ENCODE measurements around the gene GPR17. TPM values are rescaled to one million over a fixed set of nuclear protein-coding genes. Genes with fewer than 3 reads are reported as not detected.

Gene GPR17
- total and polyA plus RNA-seq, 2 donors (not counting 1 experiment from before 2014, with no cell fraction given): not detected

DNA sequence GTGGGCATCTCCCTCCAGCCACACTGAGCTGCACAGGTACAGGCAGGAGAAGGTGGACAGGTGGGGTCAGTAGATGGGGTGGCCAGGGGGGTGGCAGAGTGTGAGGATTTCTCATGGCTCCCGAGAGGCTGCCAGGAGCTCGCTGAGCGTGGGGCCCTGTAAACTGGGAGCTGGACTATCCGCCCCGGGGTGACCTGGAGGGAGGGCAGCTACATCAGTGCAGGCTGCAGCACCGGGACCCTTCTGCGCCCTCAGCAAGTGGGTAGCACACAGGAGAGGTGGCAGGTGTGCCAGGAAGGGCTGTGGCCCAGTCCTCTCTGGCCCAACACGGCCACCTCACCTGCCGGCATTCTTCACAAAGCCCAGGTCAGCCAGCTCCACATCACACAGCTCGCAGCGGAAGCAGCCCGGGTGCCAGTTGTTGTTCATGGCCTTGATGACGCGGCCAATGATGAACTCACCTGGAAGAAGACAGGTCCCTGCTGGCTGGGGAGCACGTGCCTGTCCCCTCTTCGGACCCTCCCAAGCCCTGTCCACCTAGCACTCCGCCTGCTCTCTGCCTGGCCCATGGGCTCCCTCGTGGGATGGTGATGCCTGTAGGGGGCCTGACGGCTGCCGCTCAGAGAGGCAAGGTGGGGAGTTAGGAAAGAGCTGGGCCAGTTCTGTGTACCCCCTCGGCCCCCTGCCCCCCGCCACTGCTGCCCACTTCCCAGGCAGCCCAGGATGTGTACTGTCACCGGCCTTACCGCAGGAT, 8.3 kb downstream of the GPR17 start:
- Histone ChIP-seq H3K27ac (ENCODE audit: insufficient read depth, low read length) (no peak overlapping the region), H4K20me1 (ENCODE audit: control insufficient read depth, extremely low read depth, insufficient read depth, low read length) (no peaks in the 10 kb centered on the region), H3K4me2 (ENCODE audit: extremely low read depth, insufficient read depth, low read length) (no peak overlapping the region), H3K79me2 (ENCODE audit: control insufficient read depth, insufficient read depth, low read length) (no peaks in the 10 kb centered on the region), H3K4me3 (replicated peaks in 1 of 4; ENCODE audit: control extremely low read depth in 1 of 4, insufficient read depth in 1 of 4, low read depth in 3 of 4, low read length in 4 of 4) (no peak overlapping the region), H3K4me1 (ENCODE audit: control insufficient read depth, extremely low read depth, insufficient read depth, low read length) (peaks cover 2% of the 10 kb centered on the region), H2AFZ (ENCODE audit: low read length) (no peak overlapping the region), H3K36me3 (ENCODE audit: control insufficient read depth, insufficient read depth, low read length) (no peaks in the 10 kb centered on the region), H3K9me3 (ENCODE audit: control insufficient read depth, insufficient read depth, low read depth, low read length) (no peaks in the 10 kb centered on the region), H3K9ac (ENCODE audit: insufficient read depth, low read length) (no peak overlapping the region), H3K27me3 (ENCODE audit: control insufficient read depth, insufficient read depth, low read length) (no peaks in the 10 kb centered on the region)
- DNase-seq (ENCODE audit: low read depth in 2 of 2): no peak
- no peak for TF ChIP-seq EZH2 (IDR thresholded peaks at IDR 0.05; ENCODE audit: low read length, missing control alignments)
- no peak for TF ChIP-seq CTCF (conservative IDR thresholded peaks at IDR 0.05 in 1 of 2, IDR thresholded peaks at IDR 0.05 in 1 of 2; ENCODE audit: low read depth in 1 of 2, low read length in 2 of 2)

GRCh38 chr2:127654838-127655175, 8.9 kb downstream of the GPR17 start:
- Histone ChIP-seq H2AFZ (ENCODE audit: low read length) (no peak overlapping the region), H4K20me1 (ENCODE audit: control insufficient read depth, extremely low read depth, insufficient read depth, low read length) (no peaks in the 10 kb centered on the region), H3K4me3 (replicated peaks in 1 of 4; ENCODE audit: control extremely low read depth in 1 of 4, insufficient read depth in 1 of 4, low read depth in 3 of 4, low read length in 4 of 4) (no peak overlapping the region), H3K27me3 (ENCODE audit: control insufficient read depth, insufficient read depth, low read length) (no peaks in the 10 kb centered on the region), H3K9ac (ENCODE audit: insufficient read depth, low read length) (no peak overlapping the region), H3K79me2 (ENCODE audit: control insufficient read depth, insufficient read depth, low read length) (no peaks in the 10 kb centered on the region), H3K4me1 (ENCODE audit: control insufficient read depth, extremely low read depth, insufficient read depth, low read length) (no peaks in the 10 kb centered on the region), H3K9me3 (ENCODE audit: control insufficient read depth, insufficient read depth, low read depth, low read length) (no peaks in the 10 kb centered on the region), H3K27ac (ENCODE audit: insufficient read depth, low read length) (no peak overlapping the region), H3K36me3 (ENCODE audit: control insufficient read depth, insufficient read depth, low read length) (no peaks in the 10 kb centered on the region), H3K4me2 (ENCODE audit: extremely low read depth, insufficient read depth, low read length) (no peak overlapping the region)
- no peak for DNase-seq (ENCODE audit: low read depth in 2 of 2)
- no peak for TF ChIP-seq CTCF (conservative IDR thresholded peaks at IDR 0.05 in 1 of 2, IDR thresholded peaks at IDR 0.05 in 1 of 2; ENCODE audit: low read depth in 1 of 2, low read length in 2 of 2)
- no peak for TF ChIP-seq EZH2 (IDR thresholded peaks at IDR 0.05; ENCODE audit: low read length, missing control alignments)

- no peak overlapping the region for H3K27ac ChIP-seq (ENCODE audit: insufficient read depth, low read length)
- no peak for DNase-seq (ENCODE audit: low read depth in 2 of 2)
- no peaks in the 10 kb centered on the region for H3K36me3 ChIP-seq (ENCODE audit: control insufficient read depth, insufficient read depth, low read length)
- no peak overlapping the region for H3K4me2 ChIP-seq (ENCODE audit: extremely low read depth, insufficient read depth, low read length)
- H2AFZ ChIP-seq (ENCODE audit: low read length): no peak overlapping the region
- no peaks in the 10 kb centered on the region for H3K4me1 ChIP-seq (ENCODE audit: control insufficient read depth, extremely low read depth, insufficient read depth, low read length)
- H3K4me3 ChIP-seq (replicated peaks in 1 of 4; ENCODE audit: control extremely low read depth in 1 of 4, insufficient read depth in 1 of 4, low read depth in 3 of 4, low read length in 4 of 4): no peak overlapping the region
- no peaks in the 10 kb centered on the region for H3K27me3 ChIP-seq (ENCODE audit: control insufficient read depth, insufficient read depth, low read length)
- H3K79me2 ChIP-seq (ENCODE audit: control insufficient read depth, insufficient read depth, low read length): no peaks in the 10 kb centered on the region
- no peaks in the 10 kb centered on the region for H3K9me3 ChIP-seq (ENCODE audit: control insufficient read depth, insufficient read depth, low read depth, low read length)
- no peak for TF ChIP-seq EZH2 (IDR thresholded peaks at IDR 0.05; ENCODE audit: low read length, missing control alignments)
- TF ChIP-seq CTCF (conservative IDR thresholded peaks at IDR 0.05 in 1 of 2, IDR thresholded peaks at IDR 0.05 in 1 of 2; ENCODE audit: low read depth in 1 of 2, low read length in 2 of 2): no peak
- no peaks in the 10 kb centered on the region for H4K20me1 ChIP-seq (ENCODE audit: control insufficient read depth, extremely low read depth, insufficient read depth, low read length)
- no peak overlapping the region for H3K9ac ChIP-seq (ENCODE audit: insufficient read depth, low read length)
Observed at GRCh38 chr2:127655209-127656073, 9.5 kb downstream of the GPR17 start.
